Measurements from ENCODE around the gene OTOG.

The OTOG gene

GRCh38 chr11:17561526-17561925, 14.5 kb downstream of the OTOG start:
- peak; percentile 39 for DNase-seq (ENCODE audit: low spot score)

GRCh38 chr11:17563231-17563646, 16.2 kb downstream of the OTOG start:
- DNase-seq (ENCODE audit: low spot score): peak; percentile 42

- peak; percentile 31 for DNase-seq (ENCODE audit: low spot score)
These were observed 17.1 kb downstream of the OTOG start for GRCh38 chr11:17563961-17564686.

GRCh38 chr11:17564687-17565042, 17.6 kb downstream of the OTOG start:
- DNase-seq (ENCODE audit: low spot score): peak; percentile 34

- DNase-seq (ENCODE audit: low spot score): no peak
These were observed 21.9 kb downstream of the OTOG start for GRCh38 chr11:17568944-17569343.

GRCh38 chr11:17570034-17570433, 23.0 kb downstream of the OTOG start:
- no peak for DNase-seq (ENCODE audit: low spot score)

GRCh38 chr11:17571431-17572358, 24.6 kb downstream of the OTOG start:
- peak; percentile 36 for DNase-seq (ENCODE audit: low spot score)

GRCh38 chr11:17572359-17572690, 25.3 kb downstream of the OTOG start:
- peak; percentile 24 for DNase-seq (ENCODE audit: low spot score)

- peak; percentile 15 for DNase-seq (ENCODE audit: low spot score)
These were observed 25.9 kb downstream of the OTOG start for GRCh38 chr11:17572791-17573460.

GRCh38 chr11:17573526-17573925, 26.5 kb downstream of the OTOG start:
- DNase-seq (ENCODE audit: low spot score): peak; percentile 38

GRCh38 chr11:17574141-17575091, 27.4 kb downstream of the OTOG start:
- peak; percentile 27 for DNase-seq (ENCODE audit: low spot score)

GRCh38 chr11:17575431-17576425, 28.7 kb downstream of the OTOG start:
- DNase-seq (ENCODE audit: low spot score): peak; percentile 43

- DNase-seq (ENCODE audit: low spot score): peak; percentile 30
These were observed 31.2 kb downstream of the OTOG start for GRCh38 chr11:17578296-17578695.

- DNase-seq (ENCODE audit: low spot score): peak; percentile 23
These were observed 31.9 kb downstream of the OTOG start for GRCh38 chr11:17578958-17579357.

GRCh38 chr11:17579451-17579850, 32.4 kb downstream of the OTOG start:
- no peak for DNase-seq (ENCODE audit: low spot score)

GRCh38 chr11:17580271-17580670, 33.2 kb downstream of the OTOG start:
- DNase-seq (ENCODE audit: low spot score): peak; percentile 21

GRCh38 chr11:17581036-17581731, 34.1 kb downstream of the OTOG start:
- DNase-seq (ENCODE audit: low spot score): peak; percentile 29

GRCh38 chr11:17581732-17582053, 34.6 kb downstream of the OTOG start:
- DNase-seq (ENCODE audit: low spot score): no peak

- DNase-seq (ENCODE audit: low spot score): no peak
These were observed 39.0 kb downstream of the OTOG start for GRCh38 chr11:17585911-17586695.

Data from ecto neural progenitor cell (in vitro differentiated cells).